WTC11 (cell line): ENCODE results near the gene TSC22D3. TPM values are rescaled to one million over a fixed set of nuclear protein-coding genes. Genes with fewer than 3 reads are reported as not detected.
A peak's percentile ranks its signal among the peaks of the same experiment; 100 is the strongest.

ENCODE experiments used
- ATAC-seq: fragments of 200-7000 bp; cut with Tn5 transposase; 2 replicates; pipeline ENCODE4 v1.10.0; 2021; ENCODE audit warnings: mild to moderate bottlenecking, moderate library complexity
- CTCF ChIA-PET: fragments of 300-600 bp; sonication (Branson Sonifier 250); formaldehyde crosslinking; loops from one replicate; lab custom pipeline; 2021; ENCODE audit warnings: antibody characterized with exemption; lab: Charles Lee
- POLR2A ChIA-PET: fragments of 350-600 bp; sonication (Branson Sonifier 250); formaldehyde crosslinking; loops from one replicate; lab custom pipeline; 2021; ENCODE audit warnings: antibody characterized with exemption; lab: Charles Lee
- DNase-seq: peaks from one replicate; pipeline ENCODE4 v3.0.0; 2021; ENCODE audit warnings: low spot score
- H3K27ac Mint-ChIP-seq: 2 replicates; pipeline ENCODE4 v1.8.0; 2021; ENCODE audit warnings: mixed read lengths
- H3K27me3 Mint-ChIP-seq: 2 replicates; pipeline ENCODE4 v1.8.0; 2021; ENCODE audit warnings: low read depth, mild to moderate bottlenecking, moderate library complexity, mixed read lengths
- H3K36me3 Mint-ChIP-seq: 2 replicates; pipeline ENCODE4 v1.8.0; 2021; ENCODE audit warnings: mixed read lengths
- H3K4me1 Mint-ChIP-seq: 2 replicates; pipeline ENCODE4 v1.8.0; 2022; ENCODE audit warnings: mixed read lengths
- H3K4me3 Mint-ChIP-seq: 2 replicates; pipeline ENCODE4 v1.8.0; 2021; ENCODE audit warnings: mild to moderate bottlenecking, moderate library complexity, mixed read lengths
- H3K9me3 Mint-ChIP-seq: 2 replicates; pipeline ENCODE4 v1.8.0; 2021; ENCODE audit warnings: mixed read lengths
- ARID4B ChIP-seq: sonication (generic); formaldehyde crosslinking; IDR thresholded peaks from 2 replicates; pipeline ENCODE4 v1.8.0; 2023; ENCODE audit warnings: missing genetic modification reagents, mild to moderate bottlenecking, borderline replicate concordance
- ELF4 ChIP-seq: sonication (generic); formaldehyde crosslinking; IDR thresholded peaks from 2 replicates; pipeline ENCODE4 v1.8.1; 2022; ENCODE audit warnings: low read depth, mild to moderate bottlenecking, moderate library complexity, missing genetic modification reagents
- FOXJ3 ChIP-seq: sonication (generic); formaldehyde crosslinking; IDR thresholded peaks from 2 replicates; pipeline ENCODE4 v1.9.0; 2021; ENCODE audit warnings: missing genetic modification reagents, mild to moderate bottlenecking, borderline replicate concordance
- FOXK1 ChIP-seq: sonication (generic); formaldehyde crosslinking; IDR thresholded peaks from 2 replicates; pipeline ENCODE4 v1.8.0; 2022; ENCODE audit warnings: mild to moderate bottlenecking, moderate library complexity, missing genetic modification reagents
- FOXP1 ChIP-seq: sonication (generic); formaldehyde crosslinking; IDR thresholded peaks from 2 replicates; pipeline ENCODE4 v1.8.0; 2022; ENCODE audit warnings: missing genetic modification reagents, mild to moderate bottlenecking, moderate library complexity, borderline replicate concordance
- GABPB1 ChIP-seq: sonication (generic); formaldehyde crosslinking; IDR thresholded peaks from 2 replicates; pipeline ENCODE4 v1.8.1; 2023; ENCODE audit warnings: mild to moderate bottlenecking, missing genetic modification reagents
- JAZF1 ChIP-seq: fragments of 250-450 bp; sonication (Bioruptor Pico); IDR thresholded peaks from 2 replicates; pipeline ENCODE4 v1.9.0; 2021; ENCODE audit warnings: moderate library complexity, mild to moderate bottlenecking, inconsistent platforms
- NFATC4 ChIP-seq: fragments of 250-450 bp; sonication (Bioruptor Pico); IDR thresholded peaks from 2 replicates; pipeline ENCODE4 v1.9.0; 2021; ENCODE audit warnings: mild to moderate bottlenecking
- SMAD3 ChIP-seq: sonication (generic); formaldehyde crosslinking; IDR thresholded peaks from 2 replicates; pipeline ENCODE4 v1.8.0; 2022; ENCODE audit warnings: missing genetic modification reagents, mild to moderate bottlenecking, borderline replicate concordance
- TCF7 ChIP-seq: sonication (generic); formaldehyde crosslinking; IDR thresholded peaks from 2 replicates; pipeline ENCODE4 v1.8.0; 2022; ENCODE audit warnings: mild to moderate bottlenecking, low read depth, missing genetic modification reagents, moderate library complexity
- ZNF219 ChIP-seq: sonication (generic); formaldehyde crosslinking; IDR thresholded peaks from 2 replicates; pipeline ENCODE4 v1.8.0; 2023; ENCODE audit warnings: missing genetic modification reagents, mild to moderate bottlenecking, borderline replicate concordance
- ZNF263 ChIP-seq: sonication (generic); formaldehyde crosslinking; IDR thresholded peaks from 2 replicates; pipeline ENCODE4 v1.8.1; 2022; ENCODE audit warnings: low read depth, mild to moderate bottlenecking, moderate library complexity, missing genetic modification reagents
- ZNF281 ChIP-seq: sonication (generic); formaldehyde crosslinking; IDR thresholded peaks from 2 replicates; pipeline ENCODE4 v1.8.0; 2023; ENCODE audit warnings: mild to moderate bottlenecking, missing genetic modification reagents
- ZNF317 ChIP-seq: sonication (generic); formaldehyde crosslinking; IDR thresholded peaks from 2 replicates; pipeline ENCODE4 v1.8.1; 2023; ENCODE audit warnings: low read depth, mild to moderate bottlenecking, moderate library complexity, missing genetic modification reagents, borderline replicate concordance
- ZNF396 ChIP-seq: fragments of 250-450 bp; sonication (Bioruptor Pico); IDR thresholded peaks from 2 replicates; pipeline ENCODE4 v1.8.0; 2021; ENCODE audit warnings: mild to moderate bottlenecking, moderate library complexity, borderline replicate concordance
- total RNA-seq: library from RNA; stranded (reverse); gene quantifications from 3 replicates; pipeline ENCODE4 v1.2.3, GENCODE V29; 2021
- TF ChIP-seq, protein P1 (sequence below): sonication (generic); formaldehyde crosslinking; IDR thresholded peaks from 2 replicates; pipeline ENCODE4 v1.8.1; 2023; ENCODE audit warnings: mild to moderate bottlenecking, moderate library complexity, missing genetic modification reagents
- TF ChIP-seq, protein P2 (sequence below): sonication (generic); formaldehyde crosslinking; IDR thresholded peaks from 2 replicates; pipeline ENCODE4 v1.8.1; 2023; ENCODE audit warnings: mild to moderate bottlenecking, missing genetic modification reagents
- TF ChIP-seq, protein P3 (sequence below): sonication (generic); formaldehyde crosslinking; IDR thresholded peaks from 2 replicates; pipeline ENCODE4 v1.8.0; 2022; ENCODE audit warnings: mild to moderate bottlenecking, missing genetic modification reagents
- TF ChIP-seq, protein P4 (sequence below): sonication (generic); formaldehyde crosslinking; IDR thresholded peaks from 2 replicates; pipeline ENCODE4 v1.8.0; 2023; ENCODE audit warnings: missing genetic modification reagents

TSC22D3 gene
- total RNA-seq, 1 experiment from 2014 or later = 15.7 TPM

- no peaks in the 10 kb centered on the region for H3K9me3 Mint-ChIP-seq
- CTCF ChIA-PET = interaction anchor here (0.6 to 4.6 kb wide), 15 partner anchors 8 to 644 kb away, joined by 3 to 46 read pairs (median 8); partner anchors contain the start of genes NCBP2L, PRPS1 and TSC22D3
- DNase-seq (peak; percentile 56), ATAC-seq (peak; percentile 73)
- peak overlapping the region; percentile 72; the same call in 1 of the 2 replicates for H3K27ac Mint-ChIP-seq
- POLR2A ChIA-PET = interaction anchor here (1.0 to 3.8 kb wide), 11 partner anchors 13 to 87 kb away, joined by 3 to 27 read pairs (median 7); partner anchors contain the start of genes NCBP2L, PRPS1 and TSC22D3
- TF ChIP-seq ZNF219 (CRISPR knock-in tag) (no peak), NFATC4 (CRISPR knock-in tag) (no peak), ZNF281 (CRISPR knock-in tag) (no peak)
- TF ChIP-seq, protein P1, sequence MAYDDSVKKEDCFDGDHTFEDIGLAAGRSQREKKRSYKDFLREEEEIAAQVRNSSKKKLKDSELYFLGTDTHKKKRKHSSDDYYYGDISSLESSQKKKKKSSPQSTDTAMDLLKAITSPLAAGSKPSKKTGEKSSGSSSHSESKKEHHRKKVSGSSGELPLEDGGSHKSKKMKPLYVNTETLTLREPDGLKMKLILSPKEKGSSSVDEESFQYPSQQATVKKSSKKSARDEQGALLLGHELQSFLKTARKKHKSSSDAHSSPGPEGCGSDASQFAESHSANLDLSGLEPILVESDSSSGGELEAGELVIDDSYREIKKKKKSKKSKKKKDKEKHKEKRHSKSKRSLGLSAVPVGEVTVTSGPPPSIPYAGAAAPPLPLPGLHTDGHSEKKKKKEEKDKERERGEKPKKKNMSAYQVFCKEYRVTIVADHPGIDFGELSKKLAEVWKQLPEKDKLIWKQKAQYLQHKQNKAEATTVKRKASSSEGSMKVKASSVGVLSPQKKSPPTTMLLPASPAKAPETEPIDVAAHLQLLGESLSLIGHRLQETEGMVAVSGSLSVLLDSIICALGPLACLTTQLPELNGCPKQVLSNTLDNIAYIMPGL (CRISPR knock-in tag) = 0 out of 2 replicates have a peak, but pooled peaks have one; percentile 23
- no peaks in the 10 kb centered on the region for H3K27me3 Mint-ChIP-seq
- H3K4me3 Mint-ChIP-seq = peak overlapping the region; percentile 78
- H3K4me1 Mint-ChIP-seq = peaks cover 37% of the 10 kb centered on the region
- no peaks in the 10 kb centered on the region; the same call in 1 of the 2 replicates for H3K36me3 Mint-ChIP-seq
These were observed 59.4 kb downstream of the TSC22D3 start for GRCh38 chrX:107716118-107716684.

- Mint-ChIP-seq H3K4me3 (peak overlapping the region; percentile 78), H3K4me1 (peaks cover 42% of the 10 kb centered on the region), H3K27me3 (no peaks in the 10 kb centered on the region), H3K27ac (peak overlapping the region; percentile 72; the same call in 1 of the 2 replicates), H3K9me3 (no peaks in the 10 kb centered on the region), H3K36me3 (no peaks in the 10 kb centered on the region; the same call in 1 of the 2 replicates)
- no peak for DNase-seq
- POLR2A ChIA-PET = interaction anchor here (1.0 to 3.8 kb wide), 10 partner anchors 14 to 87 kb away, joined by 3 to 27 read pairs (median 8); partner anchors contain the start of genes NCBP2L, PRPS1 and TSC22D3
- ATAC-seq = no peak
- CTCF ChIA-PET = interaction anchor here (0.8 to 4.6 kb wide), 13 partner anchors 14 to 173 kb away, joined by 3 to 46 read pairs (median 11); partner anchors contain the start of genes NCBP2L, PRPS1 and TSC22D3
- TF ChIP-seq JAZF1 (CRISPR knock-in tag) = no peak
- no peak for TF ChIP-seq ZNF263 (CRISPR knock-in tag)
- TF ChIP-seq GABPB1 (CRISPR knock-in tag) = no peak
- no peak for TF ChIP-seq ZNF317 (CRISPR knock-in tag)
- no peak for TF ChIP-seq ZNF396 (CRISPR knock-in tag)
- TF ChIP-seq, protein P2, sequence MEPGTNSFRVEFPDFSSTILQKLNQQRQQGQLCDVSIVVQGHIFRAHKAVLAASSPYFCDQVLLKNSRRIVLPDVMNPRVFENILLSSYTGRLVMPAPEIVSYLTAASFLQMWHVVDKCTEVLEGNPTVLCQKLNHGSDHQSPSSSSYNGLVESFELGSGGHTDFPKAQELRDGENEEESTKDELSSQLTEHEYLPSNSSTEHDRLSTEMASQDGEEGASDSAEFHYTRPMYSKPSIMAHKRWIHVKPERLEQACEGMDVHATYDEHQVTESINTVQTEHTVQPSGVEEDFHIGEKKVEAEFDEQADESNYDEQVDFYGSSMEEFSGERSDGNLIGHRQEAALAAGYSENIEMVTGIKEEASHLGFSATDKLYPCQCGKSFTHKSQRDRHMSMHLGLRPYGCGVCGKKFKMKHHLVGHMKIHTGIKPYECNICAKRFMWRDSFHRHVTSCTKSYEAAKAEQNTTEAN (CRISPR knock-in tag) = no peak
- TF ChIP-seq TCF7 (CRISPR knock-in tag) = no peak
- TF ChIP-seq ELF4 (CRISPR knock-in tag) = no peak
- TF ChIP-seq, protein P3, sequence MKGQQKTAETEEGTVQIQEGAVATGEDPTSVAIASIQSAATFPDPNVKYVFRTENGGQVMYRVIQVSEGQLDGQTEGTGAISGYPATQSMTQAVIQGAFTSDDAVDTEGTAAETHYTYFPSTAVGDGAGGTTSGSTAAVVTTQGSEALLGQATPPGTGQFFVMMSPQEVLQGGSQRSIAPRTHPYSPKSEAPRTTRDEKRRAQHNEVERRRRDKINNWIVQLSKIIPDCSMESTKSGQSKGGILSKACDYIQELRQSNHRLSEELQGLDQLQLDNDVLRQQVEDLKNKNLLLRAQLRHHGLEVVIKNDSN = no peak
- no peak for TF ChIP-seq FOXK1 (CRISPR knock-in tag)
- no peak for TF ChIP-seq SMAD3 (CRISPR knock-in tag)
- no peak for TF ChIP-seq ARID4B
- TF ChIP-seq, protein P4, sequence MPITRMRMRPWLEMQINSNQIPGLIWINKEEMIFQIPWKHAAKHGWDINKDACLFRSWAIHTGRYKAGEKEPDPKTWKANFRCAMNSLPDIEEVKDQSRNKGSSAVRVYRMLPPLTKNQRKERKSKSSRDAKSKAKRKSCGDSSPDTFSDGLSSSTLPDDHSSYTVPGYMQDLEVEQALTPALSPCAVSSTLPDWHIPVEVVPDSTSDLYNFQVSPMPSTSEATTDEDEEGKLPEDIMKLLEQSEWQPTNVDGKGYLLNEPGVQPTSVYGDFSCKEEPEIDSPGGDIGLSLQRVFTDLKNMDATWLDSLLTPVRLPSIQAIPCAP (CRISPR knock-in tag) = no peak
- no peak for TF ChIP-seq FOXP1 (CRISPR knock-in tag)
- no peak for TF ChIP-seq FOXJ3 (CRISPR knock-in tag)
These were observed 60.1 kb downstream of the TSC22D3 start for GRCh38 chrX:107715331-107716117.
